Uterus (tissue), 2 donors: ENCODE measurements around the gene DENND2A.

Source experiments
- CTCF ChIP-seq, 4 experiments: fragments of 200-600 bp in 2 of 4; fragments of 450-650 bp in 2 of 4; sonication (generic) in 2 of 4; IDR thresholded peaks; one replicate each; pipeline ENCODE4 v1.5.1; 2016 to 2019; ENCODE audit warnings: antibody characterized with exemption in 4 of 4, mild to moderate bottlenecking in 2 of 4, moderate library complexity in 1 of 4
- POLR2A ChIP-seq, 2 donors: fragments of 450-650 bp; IDR thresholded peaks; one replicate each; pipeline ENCODE4 v1.6.1; 2016; ENCODE audit warnings: antibody characterized with exemption in 2 of 2, mild to moderate bottlenecking in 1 of 2, moderate library complexity in 1 of 2

GRCh38 chr7:140571538-140572122 is 69.0 kb downstream of the DENND2A start:
- TF ChIP-seq POLR2A (IDR thresholded peaks at IDR 0.05): no peak
- no peak for TF ChIP-seq CTCF (IDR thresholded peaks at IDR 0.05)
